K562 (cell line): ENCODE measurements around the gene PLEKHA1. TPM values are rescaled to one million over a fixed set of nuclear protein-coding genes. Genes with fewer than 3 reads are reported as not detected.

Experiments
- ATAC-seq: fragments of 200-7000 bp; cut with Tn5 transposase; 3 replicates; pipeline ENCODE4 v1.9.1; 2020; ENCODE audit warnings: moderate library complexity
- BruUV-seq: library from RNA; stranded (reverse); fragments of 400-500 nt; replicated peaks from 2 replicates; lab custom pipeline; 2021; lab: Mats Ljungman, UMichigan
- CTCF ChIA-PET: fragments of 300-600 bp; formaldehyde crosslinking; extraction: SDS; loops from one replicate; lab custom pipeline; 2021; ENCODE audit warnings: low intra/inter-chr PET ratio; lab: Yijun Ruan, JAX
- POLR2A ChIA-PET: fragments of 300-600, 350-650 bp; sonication (Branson Sonifier 250); formaldehyde crosslinking; extraction: SDS; loops from one replicate; lab custom pipeline; 2021; ENCODE audit warnings: antibody characterized with exemption, inconsistent platforms; lab: Yijun Ruan, JAX
- DNase-seq, 4 experiments: peaks; one replicate each; pipeline versions ENCODE4 v3.0.0 to v3.0.0-alpha.2; 2011 to 2018; ENCODE audit warnings: low spot score in 3 of 4, mixed read lengths in 3 of 4; ENCODE audit errors: extremely low read depth in 1 of 4
- FAIRE-seq: peaks from 2 replicates; lab custom pipeline; 2011; peaks lifted over from hg19 to GRCh38; lab: Jason Lieb, UNC
- H2AFZ ChIP-seq: 2 replicates; pipeline ENCODE4 v1.6.0; 2011; ENCODE audit warnings: low read depth, low read length, control low read depth, inconsistent platforms
- H3K27ac ChIP-seq: fragments of 200-600 bp; 3 replicates; pipeline ENCODE4 v1.8.0; 2011; ENCODE audit warnings: low read depth, mild to moderate bottlenecking, control low read depth, inconsistent platforms, low read length, moderate library complexity, mixed read lengths; ENCODE audit errors: extremely low read depth
- H3K27me3 ChIP-seq, 2 experiments: fragments of 300-600 bp in 1 of 2; 2 replicates in 1 of 2; 3 replicates in 1 of 2; pipeline versions ENCODE4 v1.6.0 to v1.8.0; 2011; ENCODE audit warnings: inconsistent platforms in 2 of 2, low read length in 2 of 2, mild to moderate bottlenecking in 1 of 2, mixed read lengths in 1 of 2, moderate library complexity in 1 of 2; ENCODE audit not compliant: control insufficient read depth in 2 of 2, insufficient read depth in 2 of 2
- H3K36me3 ChIP-seq: fragments of 300-600 bp; 3 replicates; pipeline ENCODE4 v1.8.0; 2011; ENCODE audit warnings: mild to moderate bottlenecking, low read length, inconsistent platforms; ENCODE audit not compliant: control insufficient read depth, insufficient read depth
- H3K4me1 ChIP-seq, 2 experiments: fragments of 200-600 bp in 1 of 2; replicated peaks in 1 of 2; 2 replicates in 1 of 2; 3 replicates in 1 of 2; pipeline versions ENCODE4 v1.5.1 to v1.8.0; 2011; ENCODE audit warnings: inconsistent platforms in 2 of 2, low read length in 2 of 2, mild to moderate bottlenecking in 1 of 2, mixed read lengths in 1 of 2, moderate library complexity in 1 of 2; ENCODE audit not compliant: control insufficient read depth in 2 of 2, insufficient read depth in 2 of 2
- H3K4me2 ChIP-seq: 2 replicates; pipeline ENCODE4 v1.6.1; 2011; ENCODE audit warnings: low read length, control low read depth, inconsistent platforms, mixed read lengths; ENCODE audit not compliant: insufficient read depth
- H3K4me3 ChIP-seq: fragments of 200-600 bp; sonication (generic), shearing (Covaris generic); 2 replicates; pipeline ENCODE4 v1.5.1; 2016; ENCODE audit warnings: control low read depth, inconsistent platforms
- H3K79me2 ChIP-seq: fragments of 200-600 bp; 3 replicates; pipeline ENCODE4 v1.8.0; 2011; ENCODE audit warnings: low read length, inconsistent platforms; ENCODE audit not compliant: control insufficient read depth, insufficient read depth
- H3K9ac ChIP-seq, 2 experiments: 2 replicates each; pipeline versions ENCODE4 v1.6.0 to v1.6.1; 2011; ENCODE audit warnings: low read depth in 2 of 2, low read length in 2 of 2, control low read depth in 1 of 2, inconsistent platforms in 1 of 2, mild to moderate bottlenecking in 1 of 2, mixed read lengths in 1 of 2; ENCODE audit not compliant: insufficient read depth in 1 of 2
- H3K9me1 ChIP-seq: one replicate; pipeline ENCODE4 v1.6.0; 2011; ENCODE audit warnings: inconsistent platforms, mild to moderate bottlenecking, low read length, moderate library complexity; ENCODE audit not compliant: control insufficient read depth, insufficient read depth
- H3K9me3 ChIP-seq: replicated peaks from 2 replicates; pipeline ENCODE4 v1.5.1; 2011; ENCODE audit warnings: low read depth, low read length, inconsistent platforms; ENCODE audit not compliant: control insufficient read depth, insufficient read depth
- H4K20me1 ChIP-seq: replicated peaks from 2 replicates; pipeline ENCODE4 v1.6.1; 2011; ENCODE audit warnings: low read length, inconsistent platforms, mixed read lengths; ENCODE audit not compliant: control insufficient read depth, insufficient read depth
- CBFB ChIP-seq: sonication (generic); formaldehyde crosslinking; IDR thresholded peaks from 2 replicates; pipeline ENCODE4 v1.4.0; 2020; ENCODE audit warnings: mild to moderate bottlenecking, missing genetic modification reagents
- CBX1 ChIP-seq: sonication (generic); IDR thresholded peaks from 2 replicates; pipeline ENCODE4 v1.6.1; 2016; ENCODE audit warnings: antibody characterized with exemption, low read depth, mild to moderate bottlenecking
- KDM4B ChIP-seq, 2 experiments: fragments of 450-650 bp in 1 of 2; sonication (generic) in 1 of 2; IDR thresholded peaks; 2 replicates each; pipeline ENCODE4 v1.6.1; 2016 to 2017; ENCODE audit warnings: borderline replicate concordance in 2 of 2, antibody characterized with exemption in 1 of 2, low read depth in 1 of 2, mild to moderate bottlenecking in 1 of 2
- KLF1 ChIP-seq: fragments of 450-650 bp; IDR thresholded peaks from 2 replicates; pipeline ENCODE4 v1.6.1; 2016; ENCODE audit warnings: missing genetic modification characterization, missing compliant biosample characterization
- MTA2 ChIP-seq: fragments of 450-650 bp; IDR thresholded peaks from 2 replicates; pipeline ENCODE4 v1.6.1; 2016; ENCODE audit warnings: low read depth
- NCOA6 ChIP-seq: fragments of 450-650 bp; IDR thresholded peaks from 2 replicates; pipeline ENCODE4 v1.6.1; 2017; ENCODE audit warnings: mild to moderate bottlenecking
- PRPF4 ChIP-seq: fragments of 200-400 bp; formaldehyde crosslinking; IDR thresholded peaks from one replicate; pipeline ENCODE4 v1.6.1; 2017; ENCODE audit warnings: low read length, low read depth, mild to moderate bottlenecking; ENCODE audit not compliant: insufficient read depth, poor library complexity, severe bottlenecking
- SMARCA4 ChIP-seq: fragments of 450-650 bp; IDR thresholded peaks from 2 replicates; pipeline ENCODE4 v1.6.1; 2016
- STAT5B ChIP-seq: fragments of 250-450 bp; sonication (Bioruptor Pico); IDR thresholded peaks from 2 replicates; pipeline ENCODE4 v1.8.0; 2021; ENCODE audit warnings: mild to moderate bottlenecking, inconsistent platforms
- ZFP1 ChIP-seq: fragments of 450-650 bp; formaldehyde crosslinking; IDR thresholded peaks from 2 replicates; pipeline ENCODE4 v1.4.0; 2020; ENCODE audit warnings: mild to moderate bottlenecking, mixed read lengths
- ZNF121 ChIP-seq: sonication (generic); formaldehyde crosslinking; conservative IDR thresholded peaks from 2 replicates; pipeline ENCODE4 v1.8.0; 2022; ENCODE audit warnings: missing genetic modification reagents
- ZNF24 ChIP-seq: fragments of 450-650 bp; IDR thresholded peaks from 2 replicates; pipeline ENCODE4 v1.6.1; 2016
- ZNF274 ChIP-seq: IDR thresholded peaks from 2 replicates; pipeline ENCODE4 v1.6.1; 2011; ENCODE audit warnings: low read depth, mild to moderate bottlenecking, low read length, moderate library complexity, borderline replicate concordance
- WGBS: fragments of 100-300 bp; shearing (Covaris generic); methylation state at CpG from one replicate; pipeline ENCODE4 v1.1.6; 2016; ENCODE audit warnings: low coverage, mixed read lengths; ENCODE audit not compliant: insufficient coverage; ENCODE audit errors: missing lambda C conversion rate; 5-methylcytosine and 5-hydroxymethylcytosine counted together
- in situ Hi-C: fragments of 300-500 bp; cut with MboI; formaldehyde crosslinking; loops from 4 replicates; pipeline ENCODE4 v1.15.0; 2018; ENCODE audit warnings: inconsistent platforms, mixed read lengths
- intact Hi-C: fragments of 100-400 bp; cut with micrococcal nuclease; formaldehyde crosslinking; loops from 2 replicates; pipeline ENCODE4 v1.14.2; 2022
- polyA plus RNA-seq, 8 experiments: library from polyadenylated mRNA; depleted of rRNA in 4 of 8; stranded (reverse) in 5 of 8; unstranded in 3 of 8; fragments of >200 nt; fragmentation: Nextera tagmentation in 2 of 8; fragmentation: Illumina TruSeq in 1 of 8; extraction: Ambion mirVana in 2 of 8; extraction: Trizol in 1 of 8; gene quantifications; 2 replicates each; pipeline versions ENCODE4 v1.2.1 to v1.2.3, GENCODE V29; 2011 to 2014; ENCODE audit warnings: inconsistent platforms in 1 of 8, missing spikeins in 1 of 8
- total RNA-seq, 7 experiments: library from RNA; depleted of rRNA in 6 of 7; stranded (reverse); fragments of >200 nt in 6 of 7; fragmentation: Illumina TruSeq in 2 of 7; extraction: Trizol in 2 of 7; gene quantifications; 2 replicates each; pipeline versions ENCODE4 v1.2.1 to v1.2.3, GENCODE V29; 2011 to 2021; ENCODE audit warnings: low replicate concordance in 1 of 7
- TF ChIP-seq, protein P1 (sequence below): conservative IDR thresholded peaks from 2 replicates; pipeline ENCODE4 v1.6.1; 2011; ENCODE audit warnings: low read depth, mild to moderate bottlenecking, low read length; ENCODE audit not compliant: control insufficient read depth
- TF ChIP-seq, protein P2 (sequence below): fragments of 450-650 bp; IDR thresholded peaks from 2 replicates; pipeline ENCODE4 v1.6.1; 2016; ENCODE audit warnings: low read depth, mild to moderate bottlenecking, moderate library complexity
- TF ChIP-seq, protein P3 (sequence below): fragments of 250-450 bp; sonication (Bioruptor Pico); IDR thresholded peaks from 2 replicates; pipeline ENCODE4 v1.8.0; 2021; ENCODE audit warnings: moderate library complexity, mild to moderate bottlenecking, inconsistent platforms

PLEKHA1 gene
- total and polyA plus RNA-seq, 9 of the 15 experiments (the other 6 are each of a cell fraction or from before 2014, with no cell fraction given) = 0.05 to 4.7 (median 1.0) TPM

DNA sequence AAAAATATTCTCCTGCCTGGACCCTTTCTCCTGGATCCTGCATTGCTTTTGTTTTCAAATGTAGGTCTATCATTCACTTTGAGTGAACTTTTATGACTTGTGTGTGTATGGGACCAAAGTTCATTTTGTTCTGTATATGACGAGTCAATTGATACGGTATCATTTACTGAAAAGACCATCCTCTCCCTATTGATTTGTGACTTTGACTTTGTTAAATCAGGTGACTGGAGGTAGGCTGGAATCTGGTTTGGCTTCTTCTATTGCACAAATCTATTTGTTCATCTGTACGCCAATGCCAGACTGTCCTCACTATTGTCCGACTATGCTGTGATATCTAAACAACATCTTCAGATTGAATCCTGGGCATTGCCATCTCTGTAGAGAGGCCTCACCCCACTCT is 74.6 kb downstream of the PLEKHA1 start:
- FAIRE-seq (no peak), DNase-seq (no peak), ATAC-seq (no peak)
- Histone ChIP-seq H2AFZ (no peak overlapping the region), H3K9me1 (no peaks in the 10 kb centered on the region), H4K20me1 (no peaks in the 10 kb centered on the region), H3K27me3 (no peaks in the 10 kb centered on the region), H3K27ac (no peak overlapping the region), H3K4me3 (no peak overlapping the region), H3K4me1 (no peaks in the 10 kb centered on the region), H3K9ac (no peak overlapping the region), H3K36me3 (no peaks in the 10 kb centered on the region), H3K9me3 (no peaks in the 10 kb centered on the region), H3K79me2 (no peaks in the 10 kb centered on the region), H3K4me2 (no peak overlapping the region)
- CTCF ChIA-PET = no interaction called here
- BruUV-seq = no TSS peak
- POLR2A ChIA-PET = no interaction called here
- WGBS = 2% methylated on average over 4 of the region's 4 CpGs
- intact Hi-C loops (no loop called here), in situ Hi-C loops (loop anchor here (25.0 kb wide), 1 partner anchor 312 kb away; no protein-coding TSS in a partner anchor)
- no peak for TF ChIP-seq ZNF274
- TF ChIP-seq, protein P1, sequence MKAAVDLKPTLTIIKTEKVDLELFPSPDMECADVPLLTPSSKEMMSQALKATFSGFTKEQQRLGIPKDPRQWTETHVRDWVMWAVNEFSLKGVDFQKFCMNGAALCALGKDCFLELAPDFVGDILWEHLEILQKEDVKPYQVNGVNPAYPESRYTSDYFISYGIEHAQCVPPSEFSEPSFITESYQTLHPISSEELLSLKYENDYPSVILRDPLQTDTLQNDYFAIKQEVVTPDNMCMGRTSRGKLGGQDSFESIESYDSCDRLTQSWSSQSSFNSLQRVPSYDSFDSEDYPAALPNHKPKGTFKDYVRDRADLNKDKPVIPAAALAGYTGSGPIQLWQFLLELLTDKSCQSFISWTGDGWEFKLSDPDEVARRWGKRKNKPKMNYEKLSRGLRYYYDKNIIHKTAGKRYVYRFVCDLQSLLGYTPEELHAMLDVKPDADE = no peak

DNA sequence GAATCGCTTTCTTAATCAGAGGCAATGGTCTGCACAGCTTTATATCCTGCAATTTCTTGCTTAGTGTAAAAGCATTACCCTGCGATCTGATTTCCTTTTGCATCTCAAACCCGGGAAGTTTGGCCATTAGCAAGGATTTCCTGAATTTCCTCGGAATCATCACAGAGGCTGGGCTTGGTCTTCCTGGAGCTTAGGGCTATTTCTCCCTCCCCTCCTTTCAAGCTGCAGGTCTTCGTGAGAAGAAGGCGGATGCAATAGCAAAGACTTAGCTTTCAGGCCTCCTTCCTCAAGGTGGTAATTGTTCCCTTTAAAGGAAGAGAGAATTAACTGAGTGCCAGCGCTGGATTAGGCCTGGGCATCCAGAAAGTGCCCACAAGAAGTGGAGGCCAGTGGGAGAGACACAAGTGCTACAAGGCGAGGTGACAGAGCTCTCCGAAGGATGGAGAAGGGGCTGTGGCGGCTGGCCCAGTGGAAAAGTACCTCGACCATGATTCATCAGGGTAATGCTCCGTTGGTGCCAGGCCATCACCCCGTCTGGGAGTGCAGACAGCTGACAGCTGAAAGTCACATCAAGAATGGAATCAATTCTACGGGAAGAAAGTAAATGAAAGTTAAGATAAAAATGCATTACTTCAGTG is 76.0 kb downstream of the PLEKHA1 start:
- H3K36me3 ChIP-seq = no peaks in the 10 kb centered on the region
- H3K4me3 ChIP-seq = no peak overlapping the region
- H3K9me1 ChIP-seq = no peaks in the 10 kb centered on the region
- 1% methylated on average over 13 of the region's 14 CpGs for WGBS
- no peaks in the 10 kb centered on the region for H3K4me1 ChIP-seq
- POLR2A ChIA-PET = interaction anchor here (0.7 kb wide), 1 partner anchor 162 kb away, joined by 4 read pairs; no protein-coding TSS in a partner anchor
- no peaks in the 10 kb centered on the region for H3K9me3 ChIP-seq
- no peak overlapping the region for H2AFZ ChIP-seq
- no peaks in the 10 kb centered on the region for H3K27me3 ChIP-seq
- H3K79me2 ChIP-seq = no peaks in the 10 kb centered on the region
- no peak overlapping the region for H3K9ac ChIP-seq
- H4K20me1 ChIP-seq = no peaks in the 10 kb centered on the region
- ATAC-seq (no peak), DNase-seq (no peak), FAIRE-seq (no peak)
- intact Hi-C loops (no loop called here), in situ Hi-C loops (no loop called here)
- no TSS peak for BruUV-seq
- H3K27ac ChIP-seq = no peak overlapping the region
- CTCF ChIA-PET = no interaction called here
- H3K4me2 ChIP-seq = no peak overlapping the region
- TF ChIP-seq, protein P2, sequence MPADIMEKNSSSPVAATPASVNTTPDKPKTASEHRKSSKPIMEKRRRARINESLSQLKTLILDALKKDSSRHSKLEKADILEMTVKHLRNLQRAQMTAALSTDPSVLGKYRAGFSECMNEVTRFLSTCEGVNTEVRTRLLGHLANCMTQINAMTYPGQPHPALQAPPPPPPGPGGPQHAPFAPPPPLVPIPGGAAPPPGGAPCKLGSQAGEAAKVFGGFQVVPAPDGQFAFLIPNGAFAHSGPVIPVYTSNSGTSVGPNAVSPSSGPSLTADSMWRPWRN = no peak
- TF ChIP-seq KLF1 (tag) (no peak), SMARCA4 (no peak), ZNF24 (no peak), CBFB (no peak), ZNF121 (CRISPR knock-in tag) (no peak), MTA2 (no peak), STAT5B (no peak), CBX1 (no peak), ZFP1 (CRISPR knock-in tag) (no peak), KDM4B (IDR thresholded peaks at IDR 0.05; ENCODE audit: borderline replicate concordance in 2 of 2, low read depth in 1 of 2) (no peak), PRPF4 (no peak), NCOA6 (no peak)
- TF ChIP-seq, protein P3, sequence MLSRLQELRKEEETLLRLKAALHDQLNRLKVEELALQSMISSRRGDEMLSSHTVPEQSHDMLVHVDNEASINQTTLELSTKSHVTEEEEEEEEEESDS = no peak
